A549 (cell line): ENCODE measurements around the gene ABCA13.

Experiments
- CHD2 ChIP-seq: fragments of 150-350 bp; IDR thresholded peaks from 2 replicates; pipeline ENCODE4 v1.6.1; 2014; ENCODE audit warnings: low read length; ENCODE audit not compliant: partially characterized antibody
- CTCF ChIP-seq: fragments of >200 bp; sonication (Bioruptor Twin); formaldehyde crosslinking; IDR thresholded peaks from 3 replicates; pipeline ENCODE4 v1.5.1; 2016
- FOXS1 ChIP-seq: fragments of 250-450 bp; sonication (Bioruptor Pico); IDR thresholded peaks from 2 replicates; pipeline ENCODE4 v1.5.0; 2020; ENCODE audit warnings: mild to moderate bottlenecking, moderate library complexity

GRCh38 chr7:48292949-48293348 is 121.7 kb downstream of the ABCA13 start:
- TF ChIP-seq CTCF: no peak
- no peak for TF ChIP-seq FOXS1
- no peak for TF ChIP-seq CHD2
